Activated CD8-positive, alpha-beta memory T cell treated with anti-CD3 and anti-CD28 coated beads for 48 hours (primary cell): Measurements from ENCODE around the gene CSTA.
A peak's percentile ranks its signal among the peaks of the same experiment; 100 is the strongest.

Source experiments
- DNase-seq, 3 experiments: peaks; one replicate each; pipeline ENCODE4 v3.0.0-alpha.2; 2020; ENCODE audit warnings: low read depth in 2 of 3, low spot score in 2 of 3

The CSTA gene

GRCh38 chr3:122377975-122378374, 52.9 kb downstream of the CSTA start:
- no peak for DNase-seq

- DNase-seq, result peak; percentile 66 to 69 (median 69)
These were observed 58.0 kb downstream of the CSTA start, which contains the start of gene MIX23 for GRCh38 chr3:122382888-122383666. Gene MIX23, minus strand, starts transcription at chr3:122383231. Its CDS starts 7 bp downstream, at chr3:122383224.

GRCh38 chr3:122383771-122384697, 59.0 kb downstream of the CSTA start, which contains the start of gene FAM162A:
Gene FAM162A, plus strand, starts transcription at chr3:122384182. Its CDS starts 84 bp downstream, at chr3:122384266.
- DNase-seq, result peak; percentile 85 to 88 (median 88)

GRCh38 chr3:122387709-122388108, 62.7 kb downstream of the CSTA start:
- no peak for DNase-seq

GRCh38 chr3:122389197-122389596, 64.1 kb downstream of the CSTA start:
- no peak for DNase-seq

GRCh38 chr3:122389892-122390291, 64.8 kb downstream of the CSTA start:
- no peak for DNase-seq

- DNase-seq, result no peak
These were observed 65.6 kb downstream of the CSTA start for GRCh38 chr3:122390665-122391064.
